KOPT-K1 (cell line): ENCODE results near the gene NUTM2D.
"Not testable (repeated sequence)": the region's sequence is repeated elsewhere in the genome, so short reads cannot be mapped to it uniquely, and the experiment has no call there.

Source experiments
- H3K27ac ChIP-seq: fragments of 200-600 bp; sonication (generic); 2 replicates; pipeline ENCODE4 v1.5.1; 2016; ENCODE audit warnings: antibody characterized with exemption, mild to moderate bottlenecking, low read depth, low read length; ENCODE audit not compliant: poor library complexity, severe bottlenecking
- H3K36me3 ChIP-seq: fragments of 200-600 bp; sonication (generic); 2 replicates; pipeline ENCODE4 v1.5.1; 2017; ENCODE audit warnings: antibody characterized with exemption, mild to moderate bottlenecking, low read length, moderate library complexity; ENCODE audit not compliant: insufficient read depth
- H3K9me3 ChIP-seq: fragments of 200-600 bp; sonication (generic); 2 replicates; pipeline ENCODE4 v1.5.1; 2017; ENCODE audit warnings: antibody characterized with exemption, low read length, mild to moderate bottlenecking; ENCODE audit not compliant: insufficient read depth, poor library complexity, severe bottlenecking

The NUTM2D gene, protein sequence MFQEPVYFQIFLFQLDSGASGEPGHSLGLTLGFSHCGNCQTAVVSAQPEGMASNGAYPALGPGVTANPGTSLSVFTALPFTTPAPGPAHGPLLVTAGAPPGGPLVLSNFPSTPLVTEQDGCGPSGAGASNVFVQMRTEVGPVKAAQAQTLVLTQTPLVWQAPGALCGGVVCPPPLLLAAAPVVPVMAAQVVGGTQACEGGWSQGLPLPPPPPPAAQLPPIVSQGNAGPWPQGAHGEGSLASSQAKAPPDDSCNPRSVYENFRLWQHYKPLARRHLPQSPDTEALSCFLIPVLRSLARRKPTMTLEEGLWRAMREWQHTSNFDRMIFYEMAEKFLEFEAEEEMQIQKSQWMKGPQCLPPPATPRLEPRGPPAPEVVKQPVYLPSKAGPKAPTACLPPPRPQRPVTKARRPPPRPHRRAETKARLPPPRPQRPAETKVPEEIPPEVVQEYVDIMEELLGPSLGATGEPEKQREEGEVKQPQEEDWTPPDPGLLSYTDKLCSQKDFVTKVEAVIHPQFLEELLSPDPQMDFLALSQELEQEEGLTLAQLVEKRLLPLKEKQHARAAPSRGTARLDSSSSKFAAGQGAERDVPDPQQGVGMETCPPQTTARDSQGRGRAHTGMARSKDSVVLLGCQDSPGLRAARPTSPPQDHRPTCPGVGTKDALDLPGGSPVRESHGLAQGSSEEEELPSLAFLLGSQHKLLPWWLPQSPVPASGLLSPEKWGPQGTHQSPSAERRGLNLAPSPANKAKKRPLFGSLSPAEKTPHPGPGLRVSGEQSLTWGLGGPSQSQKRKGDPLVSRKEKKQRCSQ

DNA sequence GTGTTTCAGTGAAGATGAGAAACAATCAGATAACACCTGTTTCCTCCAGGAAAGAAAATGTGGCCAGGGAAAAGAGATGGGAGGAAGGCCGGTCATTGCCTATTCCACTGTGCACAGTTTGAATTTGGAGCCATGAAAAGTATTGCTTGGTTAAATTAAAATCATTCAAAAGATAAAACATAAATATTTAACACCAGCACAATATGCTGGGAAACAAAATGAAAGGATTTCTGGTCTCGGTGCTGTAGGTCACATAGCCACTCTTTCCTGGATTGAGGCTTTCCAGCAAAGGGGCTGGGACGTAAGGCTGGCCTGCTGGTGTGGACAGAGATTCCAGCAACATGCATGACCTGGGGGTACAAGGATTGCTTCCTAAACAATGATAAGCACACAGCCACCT, at the start of gene NUTM2D:
Gene NUTM2D (plus strand): TSS at position 301 of the 400 bp plus-strand sequence. CDS start 522 bp downstream, outside the sequence.
- H3K36me3 ChIP-seq, H3K9me3 ChIP-seq, H3K27ac ChIP-seq: not testable (repeated sequence)

- not testable (repeated sequence) for H3K36me3 ChIP-seq, H3K27ac ChIP-seq, H3K9me3 ChIP-seq
Measured at GRCh38 chr10:87308702-87309101, 48.8 kb upstream of the NUTM2D start.

- not testable (repeated sequence) for H3K36me3 ChIP-seq, H3K9me3 ChIP-seq, H3K27ac ChIP-seq
Measured at GRCh38 chr10:87309657-87310056, 47.9 kb upstream of the NUTM2D start.

- not testable (repeated sequence) for H3K27ac ChIP-seq, H3K36me3 ChIP-seq, H3K9me3 ChIP-seq
Measured at GRCh38 chr10:87311521-87311920, 46.0 kb upstream of the NUTM2D start.

DNA sequence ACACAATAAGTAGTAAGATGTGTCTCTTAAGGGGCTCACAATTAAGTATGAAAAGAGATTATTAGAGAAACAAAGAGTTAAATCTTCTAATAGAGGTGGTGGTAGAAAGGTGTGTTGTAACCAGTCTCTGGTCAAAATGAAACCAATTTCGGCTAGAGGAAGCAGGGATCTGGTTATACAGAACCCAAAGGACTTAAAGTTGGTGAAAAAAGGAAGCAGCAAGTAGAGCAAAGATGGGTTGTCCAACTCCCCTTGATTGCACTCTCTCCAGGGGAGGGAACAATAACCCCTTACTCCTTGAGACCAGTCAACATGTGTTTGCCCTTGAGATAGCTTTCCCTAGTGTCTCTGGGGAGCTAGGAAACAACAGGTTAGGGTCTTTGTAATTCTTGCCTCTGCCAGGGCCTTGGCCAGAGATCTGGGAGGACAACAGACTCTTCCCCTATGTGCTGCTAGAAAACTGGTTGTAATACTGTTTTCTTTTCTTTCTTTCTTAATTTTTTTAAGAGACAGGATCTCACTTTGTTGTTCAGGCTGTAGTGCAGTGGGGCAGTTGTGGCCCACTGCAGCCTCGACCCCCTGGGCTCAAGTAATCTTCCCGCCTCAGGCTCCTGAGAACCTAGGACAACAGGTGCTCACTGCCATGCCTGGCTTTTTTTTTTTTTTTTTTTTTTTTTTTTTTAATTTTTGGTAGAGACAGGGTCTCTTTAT, 43.7 kb upstream of the NUTM2D start:
- not testable (repeated sequence) for H3K36me3 ChIP-seq, H3K27ac ChIP-seq, H3K9me3 ChIP-seq

DNA sequence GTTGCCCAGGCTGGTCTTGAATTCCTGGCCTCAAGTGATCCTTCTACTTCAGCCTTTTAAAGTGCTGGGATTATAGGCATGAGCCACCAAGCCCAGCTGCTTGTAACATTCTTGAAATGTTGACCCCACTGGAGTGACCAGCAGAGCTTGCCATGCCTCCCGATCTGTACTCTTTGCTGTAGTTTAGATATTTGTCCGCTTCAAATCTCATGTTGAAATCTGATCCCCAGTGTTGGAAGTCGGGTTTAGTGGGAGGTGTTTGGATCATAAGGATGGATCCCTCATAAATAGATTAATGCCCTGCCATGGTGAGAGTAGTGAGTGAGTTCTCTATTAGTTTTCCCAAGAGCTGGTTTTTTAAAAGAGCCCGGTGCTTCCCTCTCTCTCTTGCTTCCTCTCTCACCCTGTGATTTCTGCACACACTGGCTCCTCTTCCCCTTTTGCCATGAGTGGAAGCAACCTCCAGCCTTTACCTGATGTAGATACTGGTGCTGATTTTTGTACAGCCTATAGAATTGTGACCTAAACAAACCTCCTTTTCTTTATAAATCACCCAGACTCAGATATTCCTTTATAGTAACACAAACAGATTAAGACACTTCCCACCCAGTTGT, 43.1 kb upstream of the NUTM2D start:
- H3K36me3 ChIP-seq, H3K9me3 ChIP-seq, H3K27ac ChIP-seq: not testable (repeated sequence)

GRCh38 chr10:87321505-87321904, 36.0 kb upstream of the NUTM2D start:
- H3K27ac ChIP-seq, H3K9me3 ChIP-seq: not testable (repeated sequence)
- H3K36me3 ChIP-seq: peaks cover 16% of the 10 kb centered on the region; the same call in 1 of the 2 replicates

- H3K9me3 ChIP-seq, H3K27ac ChIP-seq: not testable (repeated sequence)
- peaks cover 23% of the 10 kb centered on the region for H3K36me3 ChIP-seq
Measured at GRCh38 chr10:87324559-87324958, 33.0 kb upstream of the NUTM2D start.

DNA sequence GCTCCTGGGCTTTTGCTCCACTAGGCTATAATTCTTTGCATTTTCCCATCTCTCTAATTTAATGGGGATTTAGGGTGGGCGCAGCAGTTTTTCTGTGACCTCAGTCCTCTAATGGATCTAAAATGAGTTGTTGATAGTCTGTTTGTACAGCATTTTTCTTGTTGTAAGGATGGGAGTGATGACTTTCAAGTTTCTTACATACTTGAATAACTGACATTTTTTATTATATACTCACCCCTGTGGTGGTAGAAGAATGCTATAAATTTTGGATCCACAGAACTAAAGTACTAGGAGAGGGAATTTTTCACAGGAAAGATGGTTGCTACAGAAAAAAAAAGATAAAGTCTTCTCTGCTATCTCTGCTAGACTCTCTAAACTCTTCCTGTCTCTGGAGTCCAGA, 29.6 kb upstream of the NUTM2D start:
- peaks cover 13% of the 10 kb centered on the region for H3K36me3 ChIP-seq
- not testable (repeated sequence) for H3K27ac ChIP-seq, H3K9me3 ChIP-seq

DNA sequence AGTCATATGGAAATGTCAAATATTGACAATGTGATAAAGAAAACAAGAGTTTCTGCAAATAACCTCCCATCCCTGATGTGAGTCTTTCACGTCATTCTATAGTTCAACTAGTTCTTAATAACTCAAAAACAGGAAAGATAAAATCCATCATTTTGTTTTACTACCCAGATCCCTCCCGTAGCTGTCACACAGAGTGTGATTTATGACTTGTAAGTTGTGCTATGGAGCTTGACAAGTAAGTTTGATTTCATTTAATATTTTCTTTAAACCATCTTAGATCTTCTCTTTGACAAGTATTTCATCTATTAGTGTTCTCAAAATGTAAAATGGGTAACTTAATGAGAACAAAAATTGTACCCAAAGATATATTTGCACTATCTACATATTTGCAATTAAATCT, 28.4 kb upstream of the NUTM2D start:
- peaks cover 18% of the 10 kb centered on the region for H3K36me3 ChIP-seq
- H3K9me3 ChIP-seq, H3K27ac ChIP-seq: not testable (repeated sequence)

- not testable (repeated sequence) for H3K27ac ChIP-seq, H3K9me3 ChIP-seq
- peaks cover 32% of the 10 kb centered on the region for H3K36me3 ChIP-seq
Measured at GRCh38 chr10:87332687-87333086, 24.9 kb upstream of the NUTM2D start.

DNA sequence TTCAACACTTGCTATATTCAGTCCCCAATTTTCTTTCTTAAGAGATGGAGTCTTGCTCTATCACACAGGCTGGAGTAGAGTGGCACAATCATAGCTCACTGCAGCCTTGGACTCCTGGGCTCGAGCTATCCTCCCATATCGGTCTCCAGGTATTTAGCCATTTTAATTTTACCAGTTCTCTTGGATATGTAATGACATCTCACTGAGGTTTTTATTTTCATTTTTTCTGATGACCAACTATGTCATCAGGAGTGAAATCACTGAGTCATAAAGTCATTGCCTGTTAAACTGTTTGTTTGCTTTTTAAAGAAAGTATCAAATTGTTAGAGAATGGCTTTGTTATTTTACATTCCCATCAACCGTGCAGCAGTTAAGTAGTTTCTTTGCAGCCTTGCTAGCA, 17.1 kb upstream of the NUTM2D start:
- H3K27ac ChIP-seq, H3K9me3 ChIP-seq: not testable (repeated sequence)
- peaks cover 19% of the 10 kb centered on the region for H3K36me3 ChIP-seq

DNA sequence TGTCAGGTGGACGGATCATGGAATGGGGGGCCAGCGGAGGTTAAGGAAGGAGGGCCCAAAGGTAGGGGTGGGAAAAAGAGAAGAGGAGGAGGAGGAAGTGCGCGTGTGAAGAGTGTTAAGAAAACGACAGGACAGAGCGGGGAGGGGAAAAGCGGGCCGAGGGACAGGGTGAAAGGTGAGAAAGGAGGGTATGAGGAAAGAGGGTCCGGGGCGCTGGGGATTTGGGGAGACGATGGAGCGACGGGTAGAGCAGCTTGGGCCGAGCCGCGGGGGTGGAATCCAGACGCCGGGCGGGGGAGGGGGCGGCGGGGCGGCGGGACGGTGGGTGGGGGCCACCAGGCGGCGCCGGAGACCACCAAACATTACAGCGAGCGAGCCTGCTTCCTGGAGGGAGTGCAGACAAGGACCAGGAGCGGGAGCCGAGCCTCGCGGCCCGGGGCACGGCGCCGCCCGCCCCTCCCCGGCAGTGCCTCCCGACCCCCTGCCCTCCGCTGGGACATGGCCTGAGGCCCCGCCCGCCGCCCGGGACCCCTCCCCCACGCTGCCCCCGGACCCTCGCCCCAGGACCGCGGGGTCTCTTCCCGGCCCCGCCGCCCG, 15.9 kb upstream of the NUTM2D start:
- Histone ChIP-seq H3K27ac (peak overlapping the region; percentile 74), H3K36me3 (peaks cover 12% of the 10 kb centered on the region)
- H3K9me3 ChIP-seq: not testable (repeated sequence)

GRCh38 chr10:87342249-87342710, 15.3 kb upstream of the NUTM2D start:
- not testable (repeated sequence) for H3K9me3 ChIP-seq, H3K36me3 ChIP-seq
- H3K27ac ChIP-seq: peak overlapping the region; percentile 74
